Activated naive CD8-positive, alpha-beta T cell treated with anti-CD3 and anti-CD28 coated beads for 36 hours (primary cell): ENCODE measurements around the gene PTGDR. TPM values are rescaled to one million over a fixed set of nuclear protein-coding genes. Genes with fewer than 3 reads are reported as not detected.

Experiments used
- DNase-seq: peaks from one replicate; pipeline ENCODE4 v3.0.0; 2021
- H3K27ac Mint-ChIP-seq: one replicate; pipeline ENCODE4 v1.8.0; 2022; ENCODE audit warnings: mild to moderate bottlenecking, moderate library complexity, mixed read lengths
- H3K27me3 Mint-ChIP-seq: one replicate; pipeline ENCODE4 v1.8.0; 2022; ENCODE audit warnings: mild to moderate bottlenecking, mixed read lengths
- H3K36me3 Mint-ChIP-seq: one replicate; pipeline ENCODE4 v1.8.0; 2021; ENCODE audit warnings: mild to moderate bottlenecking, mixed read lengths
- H3K4me1 Mint-ChIP-seq: one replicate; pipeline ENCODE4 v1.8.0; 2021; ENCODE audit warnings: mixed read lengths
- H3K4me3 Mint-ChIP-seq: one replicate; pipeline ENCODE4 v1.8.0; 2022; ENCODE audit warnings: mild to moderate bottlenecking, moderate library complexity, mixed read lengths
- H3K9me3 Mint-ChIP-seq: one replicate; pipeline ENCODE4 v1.8.0; 2022; ENCODE audit warnings: mixed read lengths
- total RNA-seq, 2 experiments: library from RNA; stranded (reverse); gene quantifications; one replicate each; pipeline ENCODE4 v1.2.3, GENCODE V29; 2021

PTGDR gene, protein sequence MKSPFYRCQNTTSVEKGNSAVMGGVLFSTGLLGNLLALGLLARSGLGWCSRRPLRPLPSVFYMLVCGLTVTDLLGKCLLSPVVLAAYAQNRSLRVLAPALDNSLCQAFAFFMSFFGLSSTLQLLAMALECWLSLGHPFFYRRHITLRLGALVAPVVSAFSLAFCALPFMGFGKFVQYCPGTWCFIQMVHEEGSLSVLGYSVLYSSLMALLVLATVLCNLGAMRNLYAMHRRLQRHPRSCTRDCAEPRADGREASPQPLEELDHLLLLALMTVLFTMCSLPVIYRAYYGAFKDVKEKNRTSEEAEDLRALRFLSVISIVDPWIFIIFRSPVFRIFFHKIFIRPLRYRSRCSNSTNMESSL
- not detected for total RNA-seq

DNA sequence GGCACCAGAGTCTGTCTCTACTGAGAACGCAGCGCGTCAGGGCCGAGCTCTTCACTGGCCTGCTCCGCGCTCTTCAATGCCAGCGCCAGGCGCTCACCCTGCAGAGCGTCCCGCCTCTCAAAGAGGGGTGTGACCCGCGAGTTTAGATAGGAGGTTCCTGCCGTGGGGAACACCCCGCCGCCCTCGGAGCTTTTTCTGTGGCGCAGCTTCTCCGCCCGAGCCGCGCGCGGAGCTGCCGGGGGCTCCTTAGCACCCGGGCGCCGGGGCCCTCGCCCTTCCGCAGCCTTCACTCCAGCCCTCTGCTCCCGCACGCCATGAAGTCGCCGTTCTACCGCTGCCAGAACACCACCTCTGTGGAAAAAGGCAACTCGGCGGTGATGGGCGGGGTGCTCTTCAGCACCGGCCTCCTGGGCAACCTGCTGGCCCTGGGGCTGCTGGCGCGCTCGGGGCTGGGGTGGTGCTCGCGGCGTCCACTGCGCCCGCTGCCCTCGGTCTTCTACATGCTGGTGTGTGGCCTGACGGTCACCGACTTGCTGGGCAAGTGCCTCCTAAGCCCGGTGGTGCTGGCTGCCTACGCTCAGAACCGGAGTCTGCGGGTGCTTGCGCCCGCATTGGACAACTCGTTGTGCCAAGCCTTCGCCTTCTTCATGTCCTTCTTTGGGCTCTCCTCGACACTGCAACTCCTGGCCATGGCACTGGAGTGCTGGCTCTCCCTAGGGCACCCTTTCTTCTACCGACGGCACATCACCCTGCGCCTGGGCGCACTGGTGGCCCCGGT lies at the start of gene PTGDR:
Gene PTGDR (plus strand): TSS at position 198 of the 778 bp plus-strand sequence. CDS start 117 bp downstream, at position 315.
- no peaks in the 10 kb centered on the region for H3K9me3 Mint-ChIP-seq
- peaks cover 3% of the 10 kb centered on the region for H3K36me3 Mint-ChIP-seq
- no peak within 1 kb of the TSS for H3K27ac Mint-ChIP-seq
- H3K4me1 Mint-ChIP-seq: peaks cover 34% of the 10 kb centered on the region
- H3K27me3 Mint-ChIP-seq: peaks cover 48% of the 10 kb centered on the region
- peak within 1 kb of the TSS; percentile 83 for H3K4me3 Mint-ChIP-seq
- DNase-seq: peak; percentile 43

DNA sequence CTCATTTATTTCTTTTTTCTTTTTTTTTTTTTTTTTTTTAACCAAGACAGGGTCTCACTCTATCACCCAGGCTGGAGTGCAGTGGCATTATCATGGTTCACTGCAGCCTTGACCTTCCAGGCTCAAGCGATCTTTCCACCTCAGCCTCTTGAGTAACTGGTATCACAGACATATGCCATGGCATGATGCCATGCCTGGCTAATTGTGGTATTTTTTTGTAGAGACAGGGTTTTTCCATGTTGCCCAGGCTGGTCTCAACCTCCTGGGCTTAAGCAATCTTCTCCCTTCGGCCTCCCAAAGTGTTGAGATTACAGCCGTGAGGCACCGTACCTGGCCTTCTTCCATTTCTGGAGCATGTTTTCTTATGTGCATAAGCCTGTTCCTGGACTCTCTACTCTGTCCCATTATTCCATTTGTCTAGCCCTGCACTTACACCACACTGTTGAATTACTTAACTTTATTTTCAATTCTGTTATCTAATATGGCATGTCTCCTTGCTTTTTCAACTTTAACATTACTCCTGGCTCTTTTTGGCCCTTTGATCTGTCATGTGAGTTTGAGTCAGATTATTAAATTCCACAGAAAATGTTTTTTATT lies 47.9 kb upstream of the PTGDR start:
- peaks cover 2% of the 10 kb centered on the region for H3K36me3 Mint-ChIP-seq
- no peak overlapping the region for H3K4me3 Mint-ChIP-seq
- H3K4me1 Mint-ChIP-seq: peaks cover 10% of the 10 kb centered on the region
- H3K9me3 Mint-ChIP-seq: no peaks in the 10 kb centered on the region
- DNase-seq: no peak
- no peak overlapping the region for H3K27ac Mint-ChIP-seq
- H3K27me3 Mint-ChIP-seq: no peaks in the 10 kb centered on the region

DNA sequence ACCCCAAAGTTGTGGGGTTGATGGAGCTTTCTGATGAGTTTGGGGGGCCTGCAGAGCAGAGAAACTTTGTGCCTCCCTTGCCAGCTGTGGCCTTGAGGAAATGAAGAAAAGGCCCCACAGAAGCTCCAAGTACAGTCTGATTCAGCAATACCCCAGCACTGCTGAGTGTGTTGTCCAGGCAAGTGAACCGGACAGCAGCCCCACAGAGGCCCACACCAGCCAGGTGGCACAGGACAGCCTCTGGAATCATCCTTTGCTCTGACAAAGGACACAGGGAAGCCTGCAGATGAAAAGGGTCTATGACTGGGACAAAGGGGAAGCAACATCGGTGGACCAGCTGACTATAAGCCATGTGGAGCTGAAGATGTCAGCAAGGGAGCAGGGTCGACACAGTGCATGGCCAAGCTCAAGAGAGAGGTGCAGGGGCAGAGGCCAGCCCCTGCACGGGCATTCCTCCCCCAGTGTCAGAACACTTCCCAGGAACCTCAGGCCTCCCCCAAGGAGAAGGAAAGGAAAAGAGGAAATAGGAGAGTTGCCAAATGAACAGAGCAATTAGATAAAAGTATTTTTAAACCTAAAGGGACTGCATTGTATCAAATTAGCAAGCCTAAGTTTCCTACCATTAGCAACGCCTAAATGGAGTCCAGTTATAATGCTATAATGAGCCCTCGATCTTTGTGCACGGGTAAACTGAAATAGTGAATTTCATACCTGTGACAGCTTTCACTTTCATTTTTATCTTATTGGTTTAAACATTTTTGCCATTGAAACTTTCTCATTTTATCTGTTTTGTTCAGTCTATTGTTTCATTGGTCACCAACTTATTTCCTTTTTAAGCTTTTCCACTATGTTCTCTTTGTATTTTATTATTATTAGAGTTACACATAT lies 46.3 kb upstream of the PTGDR start:
- H3K9me3 Mint-ChIP-seq: no peaks in the 10 kb centered on the region
- no peak for DNase-seq

DNA sequence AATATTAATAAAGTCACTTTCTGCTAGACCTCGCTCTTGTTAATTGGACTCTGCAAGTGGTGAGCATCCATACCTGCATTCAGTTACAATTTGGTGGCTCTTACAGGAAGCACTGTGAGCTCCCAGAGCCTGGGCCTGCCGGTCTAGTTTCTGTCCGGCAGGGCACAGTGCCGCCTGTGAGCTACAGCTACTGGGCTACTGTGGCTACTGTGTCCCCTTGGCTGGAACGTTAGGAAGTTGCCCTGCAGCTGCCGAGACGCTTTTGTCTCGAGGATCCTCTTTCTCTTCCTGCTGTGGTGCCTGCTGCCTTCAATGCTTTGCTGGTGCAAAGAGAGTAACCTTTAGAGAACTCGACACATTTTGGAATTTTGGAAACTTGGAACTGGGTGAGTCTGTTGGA lies 44.6 kb upstream of the PTGDR start:
- Mint-ChIP-seq H3K36me3 (peaks cover 2% of the 10 kb centered on the region), H3K9me3 (no peaks in the 10 kb centered on the region), H3K27ac (no peak overlapping the region), H3K27me3 (no peaks in the 10 kb centered on the region), H3K4me3 (no peak overlapping the region), H3K4me1 (peaks cover 7% of the 10 kb centered on the region)
- no peak for DNase-seq

More for the DNA sequence above, 46.3 kb upstream of the PTGDR start:
- no peaks in the 10 kb centered on the region for H3K27me3 Mint-ChIP-seq
- peaks cover 10% of the 10 kb centered on the region for H3K4me1 Mint-ChIP-seq
- H3K36me3 Mint-ChIP-seq: peaks cover 2% of the 10 kb centered on the region
- H3K4me3 Mint-ChIP-seq: peak overlapping the region; percentile 67
- peak overlapping the region; percentile 85 for H3K27ac Mint-ChIP-seq

DNA sequence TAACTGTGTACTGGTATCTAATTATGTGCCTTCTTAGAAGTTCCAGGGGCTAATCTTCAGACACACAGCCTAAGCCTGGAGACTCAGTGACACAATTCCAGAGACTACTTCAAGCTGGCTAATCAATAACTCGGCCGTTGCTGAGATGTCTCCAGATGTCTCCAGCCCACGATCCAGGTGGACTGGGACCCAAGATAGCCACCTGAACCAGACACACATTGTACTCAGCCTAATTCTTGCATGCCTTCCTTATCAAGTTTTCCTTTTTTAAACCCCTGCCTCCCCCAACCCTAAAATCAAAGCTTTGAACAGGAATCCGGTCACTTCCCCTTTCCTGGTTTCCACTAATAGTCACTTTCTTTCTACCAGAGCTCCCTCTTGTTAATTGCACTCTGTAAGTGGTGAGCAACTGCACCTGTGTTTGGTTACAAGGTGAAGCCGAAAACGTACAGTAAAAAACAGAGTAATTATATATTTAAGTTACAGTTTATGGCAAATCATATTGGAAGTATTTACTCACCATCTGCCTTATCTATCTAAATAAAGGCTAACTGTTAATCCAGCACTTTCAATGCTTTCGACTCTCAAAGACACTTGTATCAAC lies 39.8 kb upstream of the PTGDR start:
- Mint-ChIP-seq H3K36me3 (peaks cover 2% of the 10 kb centered on the region), H3K27me3 (no peaks in the 10 kb centered on the region), H3K4me3 (no peak overlapping the region), H3K27ac (no peak overlapping the region), H3K4me1 (peaks cover 8% of the 10 kb centered on the region), H3K9me3 (no peaks in the 10 kb centered on the region)
- no peak for DNase-seq

DNA sequence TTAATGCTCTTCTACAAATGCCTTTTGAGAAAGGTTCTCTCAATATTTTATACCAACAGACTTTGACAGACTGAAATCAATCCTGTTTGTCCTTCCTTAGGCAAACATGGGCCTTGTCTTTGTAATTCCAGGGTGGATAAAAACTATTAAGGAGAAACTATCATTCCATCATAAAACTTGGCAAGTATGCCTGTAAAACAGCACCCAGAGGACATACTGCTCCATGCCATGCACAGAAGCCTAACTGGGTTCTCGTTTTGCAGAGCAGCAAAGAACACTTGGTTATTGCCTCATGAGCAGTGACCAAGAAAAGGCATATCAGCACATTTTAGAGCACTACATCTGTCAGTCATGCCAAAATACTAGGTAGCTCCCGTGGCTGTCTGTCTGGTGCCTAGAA lies 33.8 kb upstream of the PTGDR start:
- Mint-ChIP-seq H3K36me3 (no peaks in the 10 kb centered on the region), H3K27me3 (no peaks in the 10 kb centered on the region), H3K27ac (no peak overlapping the region), H3K4me1 (peaks cover 8% of the 10 kb centered on the region), H3K4me3 (no peak overlapping the region), H3K9me3 (no peaks in the 10 kb centered on the region)
- DNase-seq: no peak

DNA sequence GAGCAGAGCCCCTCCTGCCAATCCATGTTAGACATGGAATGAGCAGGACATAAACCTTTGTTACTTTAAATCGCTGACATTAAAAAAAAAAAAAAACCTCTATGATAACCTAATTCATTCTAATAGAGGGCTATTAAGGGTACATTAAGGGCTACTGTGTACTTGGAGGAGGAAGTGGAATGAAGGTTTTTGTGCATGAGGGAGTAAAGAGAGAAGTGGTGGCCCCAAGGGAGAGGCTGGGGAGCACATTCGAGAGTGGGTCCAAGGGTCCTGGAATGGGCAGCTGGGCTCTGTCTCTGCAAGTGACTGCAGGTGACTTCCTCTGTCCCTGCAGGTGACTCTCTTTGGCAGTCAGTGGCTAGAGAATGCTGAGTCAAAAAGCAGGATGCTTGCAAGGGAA lies 32.1 kb upstream of the PTGDR start:
- Mint-ChIP-seq H3K4me3 (no peak overlapping the region), H3K27me3 (no peaks in the 10 kb centered on the region), H3K9me3 (no peaks in the 10 kb centered on the region), H3K4me1 (peaks cover 5% of the 10 kb centered on the region), H3K36me3 (no peaks in the 10 kb centered on the region), H3K27ac (no peak overlapping the region)
- no peak for DNase-seq

DNA sequence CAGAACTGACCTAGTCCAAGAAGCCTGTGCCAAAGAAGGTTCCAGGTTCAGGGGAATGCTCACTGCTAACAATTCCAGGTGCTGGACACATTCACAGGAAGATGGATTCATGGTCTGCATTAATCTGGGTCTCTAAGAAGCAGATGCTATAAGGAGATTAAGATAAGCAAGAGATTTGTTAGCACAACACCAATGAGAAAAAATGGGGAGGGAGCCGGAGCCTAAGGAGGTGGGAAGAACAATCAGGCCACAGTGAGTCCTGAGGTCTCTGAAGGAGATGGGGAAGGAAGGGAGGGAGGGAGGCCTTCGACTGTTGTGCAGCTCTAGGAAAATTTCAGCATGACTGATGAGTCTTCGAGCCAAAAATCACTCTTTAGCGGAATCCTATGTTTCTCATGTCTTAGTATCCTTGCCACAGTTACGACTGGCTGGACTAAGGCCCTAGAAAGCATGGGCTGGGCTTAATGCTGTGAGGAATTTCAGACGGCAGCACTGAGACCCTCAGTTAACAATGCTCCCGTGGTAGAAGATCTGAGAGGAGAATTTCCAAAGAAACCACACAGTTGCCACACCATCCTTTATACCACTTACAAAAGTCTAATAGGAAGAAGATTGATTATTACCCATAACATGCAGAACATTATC lies 31.5 kb upstream of the PTGDR start:
- H3K4me1 Mint-ChIP-seq: peaks cover 11% of the 10 kb centered on the region
- DNase-seq: no peak
- H3K9me3 Mint-ChIP-seq: no peaks in the 10 kb centered on the region
- no peaks in the 10 kb centered on the region for H3K36me3 Mint-ChIP-seq
- H3K27me3 Mint-ChIP-seq: no peaks in the 10 kb centered on the region
- H3K4me3 Mint-ChIP-seq: no peak overlapping the region
- H3K27ac Mint-ChIP-seq: no peak overlapping the region

DNA sequence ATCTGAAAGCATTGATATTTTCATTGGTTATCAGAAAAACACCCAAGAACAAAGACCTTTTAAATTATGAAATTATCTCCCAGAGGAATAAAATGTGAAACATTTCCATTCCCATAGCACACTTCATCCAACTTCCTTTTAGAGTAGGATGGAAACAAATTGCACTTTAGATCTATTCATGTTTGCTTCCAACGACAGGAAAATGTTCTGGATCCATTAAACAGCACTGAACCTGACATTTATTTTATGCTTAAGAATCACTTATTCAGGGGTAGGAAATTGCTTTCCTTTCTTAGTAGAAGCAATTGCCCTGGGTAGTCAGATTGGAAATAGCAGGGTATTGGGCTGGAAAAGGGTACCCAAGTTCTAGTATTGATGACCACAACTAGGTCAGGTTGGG lies 28.8 kb upstream of the PTGDR start:
- no peak for DNase-seq

DNA sequence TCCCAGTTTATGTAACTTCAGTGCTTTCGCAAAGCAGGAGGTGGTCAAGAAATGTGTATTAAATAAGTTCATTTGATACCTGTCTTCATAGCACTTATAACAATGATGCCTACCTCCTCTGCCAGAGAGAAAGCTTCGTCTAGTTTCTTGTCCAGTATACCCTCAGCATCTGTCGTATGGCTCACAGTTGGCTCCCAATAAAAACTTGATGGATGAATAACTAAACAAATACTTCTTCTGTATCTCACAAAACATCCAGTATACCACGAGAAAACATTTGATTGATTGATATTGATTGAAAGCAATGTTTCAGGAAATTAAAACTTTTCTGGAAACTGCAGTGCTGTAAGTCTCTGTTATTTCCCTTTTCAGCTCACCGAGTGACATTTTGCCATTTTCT lies 26.9 kb upstream of the PTGDR start:
- DNase-seq: no peak
- no peaks in the 10 kb centered on the region for H3K9me3 Mint-ChIP-seq
- H3K4me3 Mint-ChIP-seq: no peak overlapping the region
- H3K36me3 Mint-ChIP-seq: no peaks in the 10 kb centered on the region
- H3K27me3 Mint-ChIP-seq: no peaks in the 10 kb centered on the region
- no peak overlapping the region for H3K27ac Mint-ChIP-seq
- H3K4me1 Mint-ChIP-seq: peaks cover 11% of the 10 kb centered on the region

More for the DNA sequence above, 28.8 kb upstream of the PTGDR start:
- Mint-ChIP-seq H3K27me3 (no peaks in the 10 kb centered on the region), H3K4me3 (no peak overlapping the region), H3K27ac (no peak overlapping the region), H3K9me3 (no peaks in the 10 kb centered on the region), H3K4me1 (peaks cover 11% of the 10 kb centered on the region), H3K36me3 (no peaks in the 10 kb centered on the region)

DNA sequence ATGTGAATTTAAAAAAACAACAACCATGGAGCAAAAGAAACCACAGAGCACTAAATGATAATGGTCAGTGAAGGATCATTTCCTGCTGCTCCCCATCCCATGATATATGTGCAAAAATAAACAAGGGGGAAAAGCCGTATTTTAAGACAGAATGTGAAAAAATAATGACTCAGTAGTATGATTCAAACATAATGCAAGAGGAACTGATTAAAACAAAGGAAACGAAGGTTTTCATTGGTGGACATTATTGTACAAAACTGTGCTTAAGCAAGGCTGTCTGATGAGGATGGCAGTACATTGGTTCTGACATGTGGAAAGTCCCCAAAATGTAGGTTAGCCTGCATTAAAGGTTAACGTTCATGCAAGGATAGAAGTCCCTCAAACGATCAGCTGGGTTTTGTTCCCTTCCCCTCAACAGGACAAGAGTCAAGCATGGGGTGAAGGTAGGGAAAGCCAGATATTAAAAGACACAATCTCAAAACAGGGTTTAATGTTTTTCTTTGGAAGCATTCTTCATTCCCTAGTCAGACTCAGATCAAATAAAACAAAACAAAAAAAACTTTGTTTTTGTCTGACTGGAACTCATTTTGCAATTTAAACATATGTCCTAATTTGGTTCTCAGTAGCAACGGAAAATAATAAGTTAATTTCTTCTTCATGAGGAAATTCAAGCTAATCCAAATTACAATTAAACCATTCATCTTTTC lies 26.3 kb upstream of the PTGDR start:
- H3K4me1 Mint-ChIP-seq: peaks cover 11% of the 10 kb centered on the region
- no peaks in the 10 kb centered on the region for H3K36me3 Mint-ChIP-seq
- no peak overlapping the region for H3K27ac Mint-ChIP-seq
- H3K9me3 Mint-ChIP-seq: no peaks in the 10 kb centered on the region
- no peak overlapping the region for H3K4me3 Mint-ChIP-seq
- no peak for DNase-seq
- no peaks in the 10 kb centered on the region for H3K27me3 Mint-ChIP-seq

DNA sequence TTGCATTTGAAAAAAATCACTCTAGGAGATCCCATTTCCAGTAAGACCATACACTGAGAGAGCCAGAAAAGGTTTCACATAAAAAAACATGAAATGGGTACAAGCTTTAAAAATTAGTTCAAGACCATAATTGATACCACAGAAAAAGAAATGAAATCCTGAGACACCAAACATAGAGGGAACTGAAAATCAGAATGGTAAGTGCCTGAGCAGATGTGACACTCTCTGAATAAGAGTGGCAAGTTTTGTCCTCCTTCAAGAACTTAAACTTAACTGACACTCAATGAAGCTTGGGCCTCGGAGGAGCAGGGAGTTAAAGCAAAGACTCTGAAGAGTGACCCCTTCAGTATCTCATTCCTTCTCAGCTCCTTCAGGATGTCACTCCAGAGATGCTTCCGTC lies 23.2 kb upstream of the PTGDR start:
- DNase-seq: no peak
- peaks cover 22% of the 10 kb centered on the region for H3K4me1 Mint-ChIP-seq
- H3K9me3 Mint-ChIP-seq: peaks cover 1% of the 10 kb centered on the region
- no peaks in the 10 kb centered on the region for H3K36me3 Mint-ChIP-seq
- no peaks in the 10 kb centered on the region for H3K27me3 Mint-ChIP-seq
- H3K27ac Mint-ChIP-seq: no peak overlapping the region
- H3K4me3 Mint-ChIP-seq: no peak overlapping the region

DNA sequence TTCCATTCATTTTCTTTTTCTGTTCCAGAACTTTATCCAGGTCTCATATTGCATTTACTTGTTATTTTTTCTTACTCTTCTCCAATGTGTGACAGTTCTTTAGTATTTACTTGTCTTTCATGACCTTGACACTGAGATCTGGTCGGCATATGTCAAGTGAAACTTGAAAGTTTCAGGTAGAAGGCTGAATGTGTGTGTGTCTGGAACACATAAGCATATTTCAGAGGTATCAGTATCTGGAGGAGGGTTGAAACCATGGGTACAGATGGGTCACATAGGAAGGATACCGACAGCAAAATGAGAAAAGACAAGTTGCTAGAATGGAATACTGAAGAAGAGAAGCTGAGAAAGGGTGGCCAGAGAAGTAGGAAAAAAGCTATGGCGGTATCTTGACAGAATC lies 22.5 kb upstream of the PTGDR start:
- Mint-ChIP-seq H3K27ac (no peak overlapping the region), H3K36me3 (no peaks in the 10 kb centered on the region), H3K4me1 (peaks cover 21% of the 10 kb centered on the region), H3K27me3 (no peaks in the 10 kb centered on the region), H3K9me3 (peaks cover 1% of the 10 kb centered on the region), H3K4me3 (no peak overlapping the region)
- DNase-seq: no peak
